ENCODE data around the gene RALGPS1.

Gene RALGPS1

DNA sequence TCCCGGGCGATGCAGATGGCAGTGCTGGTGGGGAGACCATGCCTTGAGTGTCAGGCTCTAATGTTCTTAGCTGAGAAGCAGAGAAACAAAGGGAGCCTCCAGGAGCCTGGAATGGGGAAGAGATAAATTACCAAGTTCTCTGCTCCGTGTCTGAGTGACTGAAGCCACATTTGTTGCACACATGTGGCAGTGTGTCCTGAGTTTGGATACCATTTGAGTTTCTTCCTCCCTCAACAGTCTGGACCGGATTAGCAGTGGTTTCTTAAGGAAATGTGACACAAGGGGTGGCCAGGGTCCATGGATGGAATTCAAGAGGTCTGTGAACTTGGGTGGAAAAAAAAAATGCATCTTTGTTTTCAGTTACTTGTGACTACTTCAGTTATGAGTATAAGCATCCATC is 299.3 kb downstream of the RALGPS1 start:
- DNase-seq = no peak

- peak; percentile 39 for DNase-seq
These were observed 300.1 kb downstream of the RALGPS1 start for GRCh38 chr9:127214421-127215267.

- DNase-seq = no peak
These were observed 301.0 kb downstream of the RALGPS1 start for GRCh38 chr9:127215268-127216209.

- DNase-seq = no peak
These were observed 301.8 kb downstream of the RALGPS1 start for GRCh38 chr9:127216210-127216887.

GRCh38 chr9:127216888-127217217 is 302.3 kb downstream of the RALGPS1 start:
- DNase-seq = no peak

DNA sequence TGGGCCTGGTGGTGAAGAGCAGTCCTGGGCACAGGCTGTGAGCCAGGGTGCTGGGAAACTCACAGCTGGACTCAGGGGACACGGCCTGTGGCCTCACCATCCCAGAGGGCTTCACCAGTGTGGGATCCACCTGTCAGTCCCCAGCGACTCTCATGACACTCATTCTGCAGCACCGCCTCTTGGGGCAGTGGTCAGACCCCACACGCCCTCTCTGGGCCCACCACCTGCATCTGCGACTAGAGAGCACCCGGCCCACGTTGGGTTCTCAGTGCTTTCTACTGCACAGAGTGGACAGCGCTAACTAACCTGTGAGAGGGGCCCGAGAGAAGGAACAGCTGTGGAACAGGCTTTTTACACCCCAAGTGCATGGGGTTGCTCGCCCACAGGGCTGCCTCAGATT is 304.2 kb downstream of the RALGPS1 start:
- DNase-seq = no peak

GRCh38 chr9:127219520-127219919 is 304.9 kb downstream of the RALGPS1 start:
- no peak for DNase-seq

- DNase-seq = no peak
These were observed 307.1 kb downstream of the RALGPS1 start for GRCh38 chr9:127221695-127222094.

DNA sequence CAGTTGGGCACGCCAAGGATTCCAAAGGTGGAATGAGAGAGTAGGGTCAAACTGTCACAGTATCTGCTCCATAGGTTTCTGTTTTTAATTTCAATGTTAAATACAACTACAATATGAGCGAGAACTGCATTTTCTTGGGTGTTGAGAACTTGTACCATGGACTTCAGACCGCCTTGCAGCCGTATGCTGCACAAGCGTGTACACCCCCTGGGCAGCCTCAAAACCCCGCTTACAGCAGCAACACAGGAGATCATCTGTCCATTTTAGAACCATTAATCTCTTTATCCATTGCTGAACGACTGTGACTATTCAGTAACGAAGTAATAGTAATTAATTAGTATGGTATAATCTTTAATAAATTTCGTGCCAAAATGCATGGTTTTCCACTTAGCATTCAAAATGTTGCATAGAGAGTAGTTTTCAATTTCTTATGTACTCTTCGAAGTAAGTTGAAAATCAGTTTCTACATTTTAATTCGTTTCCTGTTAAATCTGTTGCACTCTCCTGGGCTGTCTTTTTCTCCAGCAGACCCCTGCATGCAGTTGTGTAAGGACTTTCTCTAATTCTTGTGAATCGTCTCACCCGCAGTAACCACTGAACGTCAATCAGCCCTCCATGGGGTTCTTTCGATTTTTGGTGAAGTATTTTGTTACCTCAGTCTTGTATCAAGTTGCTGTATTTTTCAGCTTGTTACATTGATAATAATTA is 308.0 kb downstream of the RALGPS1 start:
- DNase-seq = no peak

DNA sequence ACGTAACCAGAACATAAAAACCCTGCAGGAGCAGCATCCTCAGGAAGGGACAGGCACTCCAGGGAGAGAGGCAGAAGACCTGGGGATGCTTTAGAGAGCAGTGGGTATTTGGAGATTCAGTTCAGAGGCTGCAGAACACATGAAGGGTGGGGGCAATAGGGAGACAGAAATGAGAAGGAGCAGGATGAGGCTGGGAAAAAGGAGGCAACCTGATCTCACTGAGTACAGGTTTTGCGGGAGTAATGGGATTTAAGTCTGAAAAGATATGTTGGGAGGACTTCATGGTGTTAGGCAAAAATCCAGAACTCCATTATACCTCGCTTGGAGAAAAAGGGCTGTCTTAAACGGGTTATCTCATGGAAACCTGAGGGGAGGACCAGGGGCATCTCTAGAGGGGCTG is 308.7 kb downstream of the RALGPS1 start:
- DNase-seq = no peak

GRCh38 chr9:127223810-127224177 is 309.2 kb downstream of the RALGPS1 start:
- DNase-seq = no peak

- DNase-seq = peak; percentile 80
These were observed 309.7 kb downstream of the RALGPS1 start for GRCh38 chr9:127224178-127224882.

DNA sequence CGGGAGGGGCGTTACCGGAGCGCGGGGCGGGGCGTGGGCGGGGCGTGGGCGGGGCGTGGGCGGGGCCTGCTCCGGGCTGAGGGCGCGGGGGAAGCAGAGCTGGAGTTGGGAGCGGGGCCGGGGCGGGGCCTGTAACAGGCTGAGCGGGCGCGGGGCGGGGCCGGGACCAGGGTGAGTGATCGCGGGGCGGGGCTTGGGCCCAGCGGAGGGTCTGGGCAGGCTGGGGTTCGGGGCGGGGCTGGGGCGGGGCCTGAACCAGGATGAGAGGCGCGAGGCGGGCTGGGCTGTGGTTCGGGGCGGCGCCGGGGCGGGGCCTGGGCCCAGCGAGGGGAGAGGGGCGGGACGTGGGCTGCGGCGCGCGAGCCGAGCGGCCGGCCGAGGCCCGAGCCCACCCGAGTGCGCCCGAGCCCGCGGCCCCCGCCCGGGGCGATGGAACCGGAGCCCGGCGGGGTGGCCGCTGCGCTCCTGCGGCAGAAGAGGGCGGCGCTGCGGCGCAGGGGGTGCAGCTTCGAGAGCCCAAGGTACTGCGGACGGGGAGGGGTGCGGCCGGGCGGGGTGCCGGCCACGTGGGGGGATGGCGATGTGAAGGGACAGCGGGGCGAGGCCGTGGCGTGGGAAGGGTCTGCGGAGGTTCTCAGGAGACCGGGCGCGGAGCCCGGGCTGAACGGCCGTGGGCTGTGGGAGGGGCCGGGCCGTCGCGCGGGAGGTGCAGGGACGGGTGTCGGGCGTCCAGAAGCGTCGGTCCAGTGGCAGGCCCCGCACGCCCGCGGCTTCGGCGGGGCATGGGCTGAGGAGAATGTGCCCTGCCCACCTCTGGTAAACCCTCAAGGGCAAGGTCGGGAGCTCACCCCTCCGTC is 310.5 kb downstream of the RALGPS1 start:
- peak; percentile 83 for DNase-seq

DNA sequence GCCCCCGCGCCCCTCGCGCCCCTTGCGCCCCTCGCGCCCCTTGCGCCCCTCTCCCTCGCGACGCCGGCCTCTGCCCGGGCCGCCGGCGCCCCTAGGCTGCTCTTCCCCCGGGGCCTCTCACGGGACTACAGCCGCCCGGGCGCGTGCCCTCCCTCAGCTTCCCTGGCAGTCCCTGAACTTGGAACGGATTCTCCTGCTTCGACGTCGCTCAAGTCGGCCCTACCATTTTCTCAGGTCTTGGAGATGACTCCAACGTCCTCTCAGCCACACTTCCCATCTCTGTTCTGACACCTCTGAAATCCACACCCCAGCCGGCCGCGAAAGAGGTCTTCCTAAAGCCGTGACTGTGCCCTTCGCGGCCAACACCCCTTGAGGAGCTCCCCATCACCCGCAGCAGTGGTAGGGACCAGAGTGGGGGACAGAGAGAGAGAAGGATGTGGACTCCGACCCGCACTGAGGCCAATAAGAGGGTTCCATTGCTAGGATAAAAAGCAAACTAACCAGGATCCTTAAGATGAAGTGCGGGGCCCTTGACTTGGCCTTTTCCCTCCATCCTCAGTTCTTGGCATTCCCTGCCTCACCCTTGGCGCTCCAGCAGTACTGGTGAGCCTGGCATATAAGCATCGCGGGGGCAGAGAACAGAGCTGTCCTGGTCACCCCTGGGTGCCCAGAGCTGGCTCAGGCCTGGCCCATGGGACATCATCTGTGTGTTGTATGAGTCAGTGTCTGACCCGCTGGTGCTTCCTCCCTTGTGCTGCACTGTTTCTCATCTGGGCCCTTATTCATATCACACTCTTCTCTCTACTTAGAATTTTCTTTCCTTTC is 311.4 kb downstream of the RALGPS1 start:
- no peak for DNase-seq

- no peak for DNase-seq
These were observed 315.3 kb downstream of the RALGPS1 start for GRCh38 chr9:127229691-127230417.

DNA sequence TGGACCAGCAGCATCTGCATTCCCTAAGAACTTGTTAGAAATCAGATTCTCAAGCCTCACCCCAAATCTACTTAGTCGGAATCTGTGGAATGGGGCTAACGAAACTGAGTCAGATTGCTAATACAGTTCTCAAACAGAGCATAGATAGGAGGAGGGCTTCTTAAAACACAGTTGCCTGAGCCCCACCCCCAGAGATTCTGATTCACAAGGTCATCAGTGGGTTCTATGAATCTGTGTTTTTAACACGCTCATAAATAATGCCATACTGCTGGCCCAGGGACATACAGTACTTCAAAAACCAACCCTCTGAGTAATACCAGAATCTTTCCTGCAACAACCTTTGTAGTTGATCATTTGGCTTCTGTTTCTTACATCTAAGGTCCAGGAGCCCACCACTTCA is 317.1 kb downstream of the RALGPS1 start:
- DNase-seq = no peak

- DNase-seq = no peak
These were observed 318.4 kb downstream of the RALGPS1 start for GRCh38 chr9:127232833-127233549.

- DNase-seq = no peak
These were observed 319.0 kb downstream of the RALGPS1 start for GRCh38 chr9:127233550-127233949.

DNA sequence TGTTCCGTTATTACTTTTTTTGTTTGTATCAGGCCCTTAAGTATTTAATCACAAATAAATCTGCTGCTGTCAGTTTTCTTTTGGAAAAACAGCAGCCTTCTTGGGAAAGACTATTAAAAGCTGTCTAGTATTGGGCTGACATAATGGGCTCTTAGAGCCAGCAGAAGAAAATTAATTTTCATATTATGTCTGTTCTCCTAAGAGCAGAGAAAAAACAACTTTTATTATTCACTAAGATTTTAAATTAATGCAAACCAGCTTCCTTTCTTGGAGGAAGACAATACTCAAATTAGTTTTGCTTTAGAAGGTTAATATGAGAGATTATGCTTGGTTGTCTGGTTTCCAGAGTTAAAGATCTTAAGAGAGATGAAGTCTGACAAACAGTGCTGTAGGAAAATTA is 319.4 kb downstream of the RALGPS1 start:
- DNase-seq = no peak

Data from effector CD4-positive, alpha-beta T cell (primary cell).